Ascending aorta (tissue), 2 donors: Measurements from ENCODE around the gene EIF4EBP3. TPM values are rescaled to one million over a fixed set of nuclear protein-coding genes. Genes with fewer than 3 reads are reported as not detected.
A peak's percentile ranks its signal among the peaks of the same experiment; 100 is the strongest.

Experiments used
- DNase-seq, 2 donors: peaks; one replicate each; pipeline ENCODE4 v3.0.0-alpha.2; 2019; ENCODE audit warnings: low spot score in 2 of 2
- H3K27ac ChIP-seq, 2 donors: fragments of 200-600 bp; sonication (generic); one replicate each; pipeline ENCODE4 v1.5.1; 2016 to 2017; ENCODE audit warnings: mild to moderate bottlenecking in 1 of 2
- H3K27me3 ChIP-seq: fragments of 200-600 bp; sonication (generic); one replicate; pipeline ENCODE4 v1.5.1; 2017
- H3K36me3 ChIP-seq, 2 donors: fragments of 200-600 bp; sonication (generic); one replicate each; pipeline ENCODE4 v1.5.1; 2016
- H3K4me1 ChIP-seq, 2 donors: fragments of 200-600 bp; sonication (generic); one replicate each; pipeline ENCODE4 v1.5.1; 2016 to 2017; ENCODE audit warnings: mild to moderate bottlenecking in 1 of 2
- H3K4me3 ChIP-seq, 2 donors: fragments of 200-600 bp; sonication (generic); one replicate each; pipeline ENCODE4 v1.5.1; 2016 to 2017; ENCODE audit warnings: mild to moderate bottlenecking in 1 of 2
- H3K9me3 ChIP-seq, 2 donors: fragments of 200-600 bp; sonication (generic); one replicate each; pipeline ENCODE4 v1.5.1; 2016
- CTCF ChIP-seq, 3 experiments: fragments of 200-600 bp in 2 of 3; fragments of 450-650 bp in 1 of 3; sonication (generic) in 2 of 3; IDR thresholded peaks; one replicate each; pipeline ENCODE4 v1.5.1; 2016 to 2019; ENCODE audit warnings: antibody characterized with exemption in 3 of 3, mild to moderate bottlenecking in 1 of 3, moderate library complexity in 1 of 3
- intact Hi-C: fragments of 100-400 bp; cut with DNase I; formaldehyde crosslinking; loops from one replicate; pipeline ENCODE4 v1.15.1; 2023
- total RNA-seq: library from RNA; depleted of rRNA; stranded (reverse); fragments of >200 nt; gene quantifications from one replicate; pipeline ENCODE4 v1.1.0, GENCODE V29; 2016

The EIF4EBP3 gene
- total RNA-seq, 1 donor from 2014 or later: 4.0 TPM

- peak overlapping the region; percentile 95 to 97 for H3K27ac ChIP-seq
- H3K4me1 ChIP-seq: peaks cover 19 to 22% of the 10 kb centered on the region in 2 donors
- intact Hi-C loops: loop anchor here (1.0 to 5.0 kb wide), 4 partner anchors 10 to 155 kb away; partner anchors contain the start of genes SRA1, TMCO6, WDR55 and ZMAT2
- H3K9me3 ChIP-seq: no peaks in the 10 kb centered on the region
- no peak for TF ChIP-seq CTCF (IDR thresholded peaks at IDR 0.05)
- DNase-seq: no peak
- H3K36me3 ChIP-seq: peaks cover 39 to 46% of the 10 kb centered on the region in 2 donors
- H3K4me3 ChIP-seq: peak overlapping the region in 1 of 2 donors; percentile 69
- no peaks in the 10 kb centered on the region for H3K27me3 ChIP-seq
These were observed 483 bp upstream of the EIF4EBP3 start for GRCh38 chr5:140546851-140547507.

GRCh38 chr5:140548300-140548688, 832 bp downstream of the EIF4EBP3 start:
- H3K9me3 ChIP-seq: no peaks in the 10 kb centered on the region
- DNase-seq: no peak
- intact Hi-C loops: loop anchor here (1.0 to 5.0 kb wide), 2 partner anchors 16 to 154 kb away; partner anchors contain the start of genes APBB3, SLC35A4 and ZMAT2
- H3K4me3 ChIP-seq: peak overlapping the region; percentile 63 to 69
- H3K36me3 ChIP-seq: peaks cover 28 to 33% of the 10 kb centered on the region in 2 donors
- peaks cover 19 to 22% of the 10 kb centered on the region in 2 donors for H3K4me1 ChIP-seq
- H3K27ac ChIP-seq: peak overlapping the region; percentile 95 to 97
- TF ChIP-seq CTCF (IDR thresholded peaks at IDR 0.05): no peak
- H3K27me3 ChIP-seq: no peaks in the 10 kb centered on the region

GRCh38 chr5:140548791-140549190, 1.3 kb downstream of the EIF4EBP3 start:
- H3K4me1 ChIP-seq: peaks cover 19 to 22% of the 10 kb centered on the region in 2 donors
- no peaks in the 10 kb centered on the region for H3K27me3 ChIP-seq
- peak overlapping the region in 1 of 2 donors; percentile 69 for H3K4me3 ChIP-seq
- DNase-seq: no peak
- intact Hi-C loops: loop anchor here (1.0 to 5.0 kb wide), 2 partner anchors 16 to 154 kb away; partner anchors contain the start of genes APBB3, SLC35A4 and ZMAT2
- peaks cover 28 to 29% of the 10 kb centered on the region in 2 donors for H3K36me3 ChIP-seq
- no peaks in the 10 kb centered on the region for H3K9me3 ChIP-seq
- peak overlapping the region; percentile 95 to 97 for H3K27ac ChIP-seq
- no peak for TF ChIP-seq CTCF (IDR thresholded peaks at IDR 0.05)

- DNase-seq: peak in 1 of 2 donors; percentile 77
- Histone ChIP-seq H3K4me1 (peaks cover 19 to 22% of the 10 kb centered on the region in 2 donors), H3K27me3 (no peaks in the 10 kb centered on the region), H3K36me3 (peaks cover 22 to 24% of the 10 kb centered on the region in 2 donors), H3K4me3 (no peak overlapping the region), H3K27ac (peak overlapping the region; percentile 95 to 97), H3K9me3 (no peaks in the 10 kb centered on the region)
- intact Hi-C loops: loop anchor here (5.0 kb wide), 1 partner anchor 153 kb away; the partner anchor contains the start of gene ZMAT2
- no peak for TF ChIP-seq CTCF (IDR thresholded peaks at IDR 0.05)
These were observed 2.0 kb downstream of the EIF4EBP3 start for GRCh38 chr5:140549237-140550144.

- no peak for DNase-seq
- Histone ChIP-seq H3K9me3 (no peaks in the 10 kb centered on the region), H3K27ac (peak overlapping the region; percentile 95 to 97), H3K4me3 (no peak overlapping the region), H3K4me1 (peaks cover 19 to 23% of the 10 kb centered on the region in 2 donors), H3K36me3 (peaks cover 17 to 20% of the 10 kb centered on the region in 2 donors), H3K27me3 (no peaks in the 10 kb centered on the region)
- intact Hi-C loops: no loop called here
- no peak for TF ChIP-seq CTCF (IDR thresholded peaks at IDR 0.05)
These were observed 3.0 kb downstream of the EIF4EBP3 start for GRCh38 chr5:140550147-140551079.
